HEK293 (cell line): Measurements from ENCODE around the gene IZUMO2.
"Not testable (repeated sequence)": the region's sequence is repeated elsewhere in the genome, so short reads cannot be mapped to it uniquely, and the experiment has no call there.

Experiments
- CTCF ChIA-PET: fragments of 350-600 bp; formaldehyde crosslinking; extraction: SDS; loops from one replicate; lab custom pipeline; 2021; ENCODE audit warnings: antibody characterized with exemption; lab: Yijun Ruan, JAX
- POLR2A ChIA-PET: fragments of 300-600 bp; formaldehyde crosslinking; extraction: SDS; loops from one replicate; lab custom pipeline; 2020; ENCODE audit warnings: antibody characterized with exemption, inconsistent platforms; lab: Yijun Ruan, JAX
- H3K27ac ChIP-seq: fragments of 200-500 bp; sonication (Bioruptor generic); 2 replicates; pipeline ENCODE4 v1.5.1; 2014; ENCODE audit warnings: low read depth, low read length, control low read depth, inconsistent platforms; ENCODE audit errors: extremely low read depth
- H3K36me3 ChIP-seq, 2 experiments: fragments of 200-500 bp in 1 of 2; sonication (Bioruptor generic) in 1 of 2; 1 replicate in 1 of 2; 2 replicates in 1 of 2; pipeline ENCODE4 v1.5.1; 2014 to 2017; ENCODE audit warnings: inconsistent platforms in 2 of 2, low read length in 2 of 2; ENCODE audit not compliant: control insufficient read depth in 2 of 2, insufficient read depth in 1 of 2
- H3K4me1 ChIP-seq: fragments of 200-500 bp; sonication (Bioruptor generic); 2 replicates; pipeline ENCODE4 v1.5.1; 2014; ENCODE audit warnings: mild to moderate bottlenecking, low read length, inconsistent platforms; ENCODE audit not compliant: control insufficient read depth, insufficient read depth
- H3K4me3 ChIP-seq: 2 replicates; pipeline ENCODE4 v1.5.1; 2011; ENCODE audit warnings: low read depth, mild to moderate bottlenecking, control low read depth, low read length, moderate library complexity
- H3K9me3 ChIP-seq: fragments of 200-500 bp; sonication (Bioruptor generic); 2 replicates; pipeline ENCODE4 v1.5.1; 2014; ENCODE audit warnings: low read depth, low read length, inconsistent platforms; ENCODE audit not compliant: control insufficient read depth, insufficient read depth
- EGR2 ChIP-seq: fragments of 450-650 bp; formaldehyde crosslinking; IDR thresholded peaks from 2 replicates; pipeline ENCODE4 v1.5.1; 2016; ENCODE audit warnings: low read depth, missing biosample characterization, missing genetic modification characterization
- GLIS1 ChIP-seq: fragments of 450-650 bp; formaldehyde crosslinking; IDR thresholded peaks from 2 replicates; pipeline ENCODE4 v1.5.1; 2016; ENCODE audit warnings: missing biosample characterization, missing genetic modification characterization
- KLF8 ChIP-seq: fragments of 450-650 bp; formaldehyde crosslinking; IDR thresholded peaks from 2 replicates; pipeline ENCODE4 v1.5.1; 2016; ENCODE audit warnings: missing biosample characterization, missing genetic modification characterization
- PRDM1 ChIP-seq: fragments of 450-650 bp; formaldehyde crosslinking; IDR thresholded peaks from 2 replicates; pipeline ENCODE4; 2016; ENCODE audit warnings: missing biosample characterization, missing genetic modification characterization
- PRDM10 ChIP-seq: fragments of 450-650 bp; formaldehyde crosslinking; IDR thresholded peaks from 2 replicates; pipeline ENCODE4 v1.5.1; 2016; ENCODE audit warnings: missing biosample characterization, missing genetic modification characterization
- REPIN1 ChIP-seq: fragments of 450-650 bp; formaldehyde crosslinking; IDR thresholded peaks from 2 replicates; pipeline ENCODE4 v1.5.1; 2017; ENCODE audit warnings: missing biosample characterization, missing genetic modification characterization, low read depth
- SCRT1 ChIP-seq: fragments of 450-650 bp; formaldehyde crosslinking; IDR thresholded peaks from 2 replicates; pipeline ENCODE4 v1.5.1; 2016; ENCODE audit warnings: missing biosample characterization, missing genetic modification characterization, borderline replicate concordance
- SCRT2 ChIP-seq: fragments of 450-650 bp; formaldehyde crosslinking; IDR thresholded peaks from 2 replicates; pipeline ENCODE4 v1.5.1; 2016; ENCODE audit warnings: missing biosample characterization, missing genetic modification characterization
- SP3 ChIP-seq: fragments of 450-650 bp; formaldehyde crosslinking; IDR thresholded peaks from 2 replicates; pipeline ENCODE4 v1.5.1; 2016; ENCODE audit warnings: missing biosample characterization, missing genetic modification characterization
- SP7 ChIP-seq: fragments of 450-650 bp; formaldehyde crosslinking; IDR thresholded peaks from 2 replicates; pipeline ENCODE4 v1.5.1; 2016; ENCODE audit warnings: missing biosample characterization, missing genetic modification characterization
- ZBTB49 ChIP-seq: fragments of 450-650 bp; formaldehyde crosslinking; IDR thresholded peaks from 2 replicates; pipeline ENCODE4 v1.5.1; 2016; ENCODE audit warnings: missing biosample characterization, missing genetic modification characterization, low read depth
- ZFP37 ChIP-seq: fragments of 450-650 bp; formaldehyde crosslinking; IDR thresholded peaks from 2 replicates; pipeline ENCODE4 v1.5.1; 2016; ENCODE audit warnings: missing biosample characterization, missing genetic modification characterization
- ZNF16 ChIP-seq: fragments of 450-650 bp; formaldehyde crosslinking; IDR thresholded peaks from 2 replicates; pipeline ENCODE4 v1.5.1; 2016; ENCODE audit warnings: low read depth, missing biosample characterization, missing genetic modification characterization
- ZNF169 ChIP-seq: fragments of 450-650 bp; formaldehyde crosslinking; IDR thresholded peaks from 2 replicates; pipeline ENCODE4 v1.5.1; 2016; ENCODE audit warnings: missing biosample characterization, missing genetic modification characterization
- ZNF174 ChIP-seq: fragments of 450-650 bp; formaldehyde crosslinking; IDR thresholded peaks from 2 replicates; pipeline ENCODE4 v1.5.0; 2017; ENCODE audit warnings: missing biosample characterization, mild to moderate bottlenecking, missing genetic modification characterization
- ZNF404 ChIP-seq: fragments of 450-650 bp; formaldehyde crosslinking; IDR thresholded peaks from 2 replicates; pipeline ENCODE4 v1.5.1; 2017; ENCODE audit warnings: missing biosample characterization, missing genetic modification characterization
- ZNF501 ChIP-seq: fragments of 450-650 bp; formaldehyde crosslinking; IDR thresholded peaks from 2 replicates; pipeline ENCODE4 v1.5.1; 2016; ENCODE audit warnings: missing biosample characterization, missing genetic modification characterization
- ZNF521 ChIP-seq: fragments of 450-650 bp; formaldehyde crosslinking; IDR thresholded peaks from 2 replicates; pipeline ENCODE4 v1.5.1; 2017; ENCODE audit warnings: missing biosample characterization, mild to moderate bottlenecking, missing genetic modification characterization
- ZNF629 ChIP-seq: fragments of 450-650 bp; formaldehyde crosslinking; IDR thresholded peaks from 2 replicates; pipeline ENCODE4 v1.5.1; 2017; ENCODE audit warnings: missing biosample characterization, missing genetic modification characterization
- ZNF660 ChIP-seq: fragments of 450-650 bp; IDR thresholded peaks from 2 replicates; pipeline ENCODE4 v1.5.1; 2018; ENCODE audit warnings: missing biosample characterization, mild to moderate bottlenecking, missing genetic modification characterization
- ZNF664 ChIP-seq: fragments of 450-650 bp; formaldehyde crosslinking; IDR thresholded peaks from 2 replicates; pipeline ENCODE4 v1.5.1; 2016; ENCODE audit warnings: missing biosample characterization, missing genetic modification characterization

IZUMO2 gene

GRCh38 chr19:50136603-50137365 lies 26.3 kb downstream of the IZUMO2 start (continued):
- peak; percentile 75 for TF ChIP-seq PRDM10
- TF ChIP-seq SP3 (tag by site-specific recombination): peak; percentile 25
- TF ChIP-seq ZNF16 (tag by site-specific recombination): 0 out of 2 replicates have a peak, but pooled peaks have one; percentile 45
- TF ChIP-seq PRDM1: peak; percentile 56
- 0 out of 2 replicates have a peak, but pooled peaks have one; percentile 17 for TF ChIP-seq ZNF629 (tag by site-specific recombination)
- TF ChIP-seq GLIS1 (tag by site-specific recombination): peak; percentile 94
- TF ChIP-seq KLF8 (tag by site-specific recombination): 0 out of 2 replicates have a peak, but pooled peaks have one; percentile 15
- 0 out of 2 replicates have a peak, but pooled peaks have one; percentile 16 for TF ChIP-seq ZNF664 (tag by site-specific recombination)
- 0 out of 2 replicates have a peak, but pooled peaks have one; percentile 21 for TF ChIP-seq SCRT2 (tag by site-specific recombination)
- peak; percentile 91; the same call in 1 of the 2 replicates for TF ChIP-seq ZFP37

GRCh38 chr19:50135856-50136602 lies 27.1 kb downstream of the IZUMO2 start:
- not testable (repeated sequence) for H3K4me1 ChIP-seq, H3K9me3 ChIP-seq, H3K27ac ChIP-seq
- CTCF ChIA-PET: interaction anchor here (0.7 to 1.5 kb wide), 13 partner anchors 9 to 539 kb away, joined by 3 to 18 read pairs (median 5); no protein-coding TSS in a partner anchor
- peak; percentile 71; the same call in 1 of the 2 replicates for TF ChIP-seq ZBTB49 (tag by site-specific recombination)
- TF ChIP-seq SP7: 0 out of 2 replicates have a peak, but pooled peaks have one; percentile 5
- 0 out of 2 replicates have a peak, but pooled peaks have one; percentile 32 for TF ChIP-seq SCRT1 (tag by site-specific recombination)
- 0 out of 2 replicates have a peak, but pooled peaks have one; percentile 12 for TF ChIP-seq ZNF169 (tag by site-specific recombination)
- TF ChIP-seq ZNF501 (tag by site-specific recombination): 0 out of 2 replicates have a peak, but pooled peaks have one; percentile 27
- TF ChIP-seq ZNF660 (tag by site-specific recombination): peak; percentile 9; the same call in 1 of the 2 replicates
- 0 out of 2 replicates have a peak, but pooled peaks have one; percentile 12 for TF ChIP-seq KLF8 (tag by site-specific recombination)
- 0 out of 2 replicates have a peak, but pooled peaks have one; percentile 74 for TF ChIP-seq ZNF174 (tag by site-specific recombination)
- peak; percentile 19; the same call in 1 of the 2 replicates for TF ChIP-seq EGR2
- TF ChIP-seq ZNF521 (tag by site-specific recombination): peak; percentile 57; the same call in 1 of the 2 replicates
- TF ChIP-seq ZNF404 (tag by site-specific recombination): peak; percentile 74; the same call in 1 of the 2 replicates
- TF ChIP-seq REPIN1 (tag by site-specific recombination): 0 out of 2 replicates have a peak, but pooled peaks have one; percentile 12
- TF ChIP-seq, all 188 proteins: peak for 12; not testable (repeated sequence) for 176
- H3K36me3 ChIP-seq, H3K4me3 ChIP-seq, POLR2A ChIA-PET: not testable (repeated sequence)
